ENCODE measurements around the gene SBF2.

GRCh38 chr11:10066441-10066840, 227.6 kb downstream of the SBF2 start:
- TF ChIP-seq CTCF (IDR thresholded peaks at IDR 0.05; ENCODE audit: borderline replicate concordance, extremely low read depth, low read length, poor library complexity, severe bottlenecking) (no peak), EZH2 (IDR thresholded peaks at IDR 0.05; ENCODE audit: borderline replicate concordance, low read depth, low read length, severe bottlenecking) (no peak)
